ENCODE measurements around the gene GCNT1.
"Not testable (repeated sequence)": the region's sequence is repeated elsewhere in the genome, so short reads cannot be mapped to it uniquely, and the experiment has no call there.

The GCNT1 gene

GRCh38 chr9:76493496-76493895 lies 34.5 kb downstream of the GCNT1 start:
- DNase-seq: not testable (repeated sequence)

GRCh38 chr9:76500061-76500460 lies 41.1 kb downstream of the GCNT1 start:
- no peak for DNase-seq

- no peak for DNase-seq
These were observed 43.8 kb downstream of the GCNT1 start for GRCh38 chr9:76502746-76503145.

- DNase-seq: no peak
These were observed 51.1 kb downstream of the GCNT1 start for GRCh38 chr9:76510041-76510440.

GRCh38 chr9:76510446-76510845 lies 51.5 kb downstream of the GCNT1 start:
- no peak for DNase-seq

GRCh38 chr9:76512826-76513225 lies 53.8 kb downstream of the GCNT1 start:
- no peak for DNase-seq

GRCh38 chr9:76516350-76516749 lies 57.4 kb downstream of the GCNT1 start:
- no peak for DNase-seq

GRCh38 chr9:76516871-76517270 lies 57.9 kb downstream of the GCNT1 start:
- DNase-seq: no peak

GRCh38 chr9:76519075-76519835 lies 60.3 kb downstream of the GCNT1 start:
- DNase-seq: no peak

- peak; percentile 46 for DNase-seq
These were observed 62.3 kb downstream of the GCNT1 start for GRCh38 chr9:76521244-76521681.

GRCh38 chr9:76521906-76522305 lies 62.9 kb downstream of the GCNT1 start:
- DNase-seq: peak; percentile 46

- DNase-seq: not testable (repeated sequence)
These were observed 64.7 kb downstream of the GCNT1 start for GRCh38 chr9:76523617-76524200.

- no peak for DNase-seq
These were observed 66.2 kb downstream of the GCNT1 start for GRCh38 chr9:76525196-76525595.

GRCh38 chr9:76526026-76526425 lies 67.0 kb downstream of the GCNT1 start:
- DNase-seq: peak; percentile 6

- DNase-seq: no peak
These were observed 69.1 kb downstream of the GCNT1 start for GRCh38 chr9:76528056-76528455.

GRCh38 chr9:76528642-76529190 lies 69.7 kb downstream of the GCNT1 start:
- peak; percentile 16 for DNase-seq

- no peak for DNase-seq
These were observed 70.7 kb downstream of the GCNT1 start for GRCh38 chr9:76529653-76530052.

GRCh38 chr9:76530458-76531110 lies 71.6 kb downstream of the GCNT1 start:
- DNase-seq: peak; percentile 34

- DNase-seq: peak; percentile 14
These were observed 72.3 kb downstream of the GCNT1 start for GRCh38 chr9:76531231-76531780.

- not testable (repeated sequence) for DNase-seq
These were observed 73.9 kb downstream of the GCNT1 start for GRCh38 chr9:76532877-76533276.

GRCh38 chr9:76534026-76534425 lies 75.0 kb downstream of the GCNT1 start:
- no peak for DNase-seq

- DNase-seq: no peak
These were observed 78.2 kb downstream of the GCNT1 start for GRCh38 chr9:76537150-76537646.

- DNase-seq: no peak
These were observed 80.2 kb downstream of the GCNT1 start for GRCh38 chr9:76539180-76539579.
